ENCODE measurements around the gene ZGRF1.
"Not testable (repeated sequence)": the region's sequence is repeated elsewhere in the genome, so short reads cannot be mapped to it uniquely, and the experiment has no call there.

ZGRF1 gene, protein sequence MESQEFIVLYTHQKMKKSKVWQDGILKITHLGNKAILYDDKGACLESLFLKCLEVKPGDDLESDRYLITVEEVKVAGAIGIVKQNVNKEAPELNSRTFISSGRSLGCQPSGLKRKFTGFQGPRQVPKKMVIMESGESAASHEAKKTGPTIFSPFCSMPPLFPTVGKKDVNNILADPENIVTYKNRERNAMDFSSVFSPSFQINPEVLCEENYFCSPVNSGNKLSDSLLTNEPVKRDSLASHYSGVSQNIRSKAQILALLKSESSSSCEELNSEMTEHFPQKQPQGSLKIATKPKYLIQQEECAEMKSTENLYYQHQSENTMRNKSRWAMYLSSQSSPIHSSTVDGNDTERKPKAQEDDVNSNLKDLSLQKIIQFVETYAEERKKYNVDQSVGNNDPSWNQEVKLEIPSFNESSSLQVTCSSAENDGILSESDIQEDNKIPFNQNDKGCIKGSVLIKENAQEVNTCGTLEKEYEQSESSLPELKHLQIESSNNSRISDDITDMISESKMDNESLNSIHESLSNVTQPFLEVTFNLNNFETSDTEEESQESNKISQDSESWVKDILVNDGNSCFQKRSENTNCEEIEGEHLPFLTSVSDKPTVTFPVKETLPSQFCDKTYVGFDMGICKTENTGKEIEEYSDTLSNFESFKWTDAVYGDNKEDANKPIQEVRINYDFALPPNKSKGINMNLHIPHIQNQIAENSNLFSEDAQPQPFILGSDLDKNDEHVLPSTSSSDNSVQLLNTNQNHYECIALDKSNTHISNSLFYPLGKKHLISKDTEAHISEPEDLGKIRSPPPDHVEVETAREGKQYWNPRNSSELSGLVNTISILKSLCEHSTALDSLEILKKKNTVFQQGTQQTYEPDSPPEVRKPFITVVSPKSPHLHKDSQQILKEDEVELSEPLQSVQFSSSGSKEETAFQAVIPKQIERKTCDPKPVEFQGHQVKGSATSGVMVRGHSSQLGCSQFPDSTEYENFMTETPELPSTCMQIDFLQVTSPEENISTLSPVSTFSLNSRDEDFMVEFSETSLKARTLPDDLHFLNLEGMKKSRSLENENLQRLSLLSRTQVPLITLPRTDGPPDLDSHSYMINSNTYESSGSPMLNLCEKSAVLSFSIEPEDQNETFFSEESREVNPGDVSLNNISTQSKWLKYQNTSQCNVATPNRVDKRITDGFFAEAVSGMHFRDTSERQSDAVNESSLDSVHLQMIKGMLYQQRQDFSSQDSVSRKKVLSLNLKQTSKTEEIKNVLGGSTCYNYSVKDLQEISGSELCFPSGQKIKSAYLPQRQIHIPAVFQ (N-terminal part only)

GRCh38 chr4:112636688-112637551, at the start of gene ZGRF1, which contains the start of gene LARP7:
Gene ZGRF1, minus strand, starts transcription at chr4:112636909. Its CDS starts 3,733 bp downstream, at chr4:112633176.
Gene LARP7, plus strand, starts transcription at chr4:112637143. Its CDS starts 7,527 bp downstream, at chr4:112644670.
- DNase-seq, result peak; percentile 92 to 97

GRCh38 chr4:112680996-112681395, 44.3 kb upstream of the ZGRF1 start:
- DNase-seq, result no peak

DNA sequence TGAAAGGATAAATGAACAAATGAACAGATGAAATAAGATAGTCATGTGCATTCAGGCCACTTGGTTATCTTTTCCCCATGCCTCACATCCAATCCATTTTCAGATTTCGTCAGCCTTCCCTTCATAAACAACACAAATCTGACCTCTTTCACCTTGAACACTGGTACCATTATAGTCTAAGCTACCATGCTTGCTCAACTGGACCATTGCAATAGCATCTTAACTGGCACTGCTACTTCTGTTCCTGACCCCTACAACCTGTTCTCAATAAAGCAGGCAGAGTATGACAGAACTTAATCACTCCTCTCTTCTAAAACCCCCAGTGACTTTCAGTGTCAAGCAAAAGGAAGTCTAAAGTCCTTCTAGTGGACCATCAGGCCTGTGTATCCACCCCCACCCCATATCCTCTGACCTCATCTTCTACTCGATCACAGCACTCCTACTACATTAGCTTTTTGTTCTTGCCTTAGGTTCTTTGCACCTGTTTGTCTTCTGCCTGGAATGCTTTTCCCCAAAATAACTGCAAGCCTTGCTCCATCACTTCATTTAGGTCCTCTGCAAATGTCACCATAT, 40.9 kb upstream of the ZGRF1 start:
- DNase-seq, result no peak

DNA sequence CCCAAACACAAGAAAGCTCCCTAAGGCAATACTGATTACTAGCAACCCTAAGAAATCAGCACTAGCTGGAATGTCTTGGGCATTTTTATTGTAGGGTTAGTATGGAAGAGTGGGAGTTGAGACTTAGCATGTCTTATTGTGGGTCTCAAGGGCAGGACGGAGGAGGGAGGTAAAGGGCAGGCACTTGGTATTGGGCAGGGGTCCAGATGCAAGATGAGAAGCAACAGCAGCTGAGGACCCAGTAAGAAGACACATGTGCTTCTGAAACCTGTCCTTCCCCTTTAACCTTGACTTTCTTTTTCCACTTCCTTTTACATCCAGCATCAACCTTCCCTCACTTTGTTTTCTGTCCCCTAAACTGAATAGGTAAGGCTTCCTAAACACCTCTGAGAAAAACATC, 37.7 kb upstream of the ZGRF1 start:
- DNase-seq, result no peak

- no peak for DNase-seq
Observed at GRCh38 chr4:112673686-112674085, 37.0 kb upstream of the ZGRF1 start.

DNA sequence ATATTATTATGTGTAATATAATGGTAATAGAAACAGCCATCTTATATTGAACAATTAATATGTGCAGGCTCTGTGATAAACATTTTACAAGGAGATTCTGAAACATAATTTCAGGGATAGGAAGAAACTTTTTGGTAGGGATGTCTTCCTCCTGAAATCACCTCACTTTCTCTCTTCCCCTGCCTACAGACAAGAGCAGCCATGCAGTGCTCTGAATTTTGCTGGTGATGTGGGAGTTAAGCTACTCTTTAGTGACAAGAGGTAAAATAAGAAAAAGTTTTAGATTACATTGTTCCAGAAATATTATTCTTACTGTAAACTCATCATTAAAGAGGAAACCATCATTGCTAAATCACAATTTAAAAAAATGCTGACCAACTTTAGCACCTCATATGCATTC, 36.4 kb upstream of the ZGRF1 start:
- DNase-seq, result no peak

GRCh38 chr4:112668131-112668530, 31.4 kb upstream of the ZGRF1 start:
- DNase-seq, result no peak

- DNase-seq, result no peak
Observed at GRCh38 chr4:112664611-112665010, 27.9 kb upstream of the ZGRF1 start.

GRCh38 chr4:112656115-112656514, 19.4 kb upstream of the ZGRF1 start:
- DNase-seq, result not testable (repeated sequence)

- DNase-seq, result no peak
Observed at GRCh38 chr4:112655270-112655669, 18.6 kb upstream of the ZGRF1 start.

DNA sequence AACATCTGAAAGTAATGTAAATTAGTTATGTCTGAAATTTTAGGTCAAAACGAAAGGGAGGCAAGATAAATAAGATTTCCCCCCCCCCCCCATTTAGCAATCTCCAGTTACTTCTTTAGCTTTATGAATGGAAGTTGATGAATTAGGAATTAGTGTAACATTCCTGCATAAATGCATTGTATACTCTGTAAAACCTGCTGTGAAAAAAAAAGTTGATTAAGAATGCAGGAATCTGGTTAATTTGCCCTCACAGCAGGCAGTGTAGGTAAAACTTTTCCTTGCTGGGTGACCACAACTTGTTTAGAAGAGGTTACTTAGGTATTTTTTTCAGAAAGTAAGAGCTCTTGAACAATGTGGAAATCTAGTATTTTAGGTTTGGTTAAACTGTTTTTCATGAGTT, 15.5 kb upstream of the ZGRF1 start:
- no peak for DNase-seq

DNA sequence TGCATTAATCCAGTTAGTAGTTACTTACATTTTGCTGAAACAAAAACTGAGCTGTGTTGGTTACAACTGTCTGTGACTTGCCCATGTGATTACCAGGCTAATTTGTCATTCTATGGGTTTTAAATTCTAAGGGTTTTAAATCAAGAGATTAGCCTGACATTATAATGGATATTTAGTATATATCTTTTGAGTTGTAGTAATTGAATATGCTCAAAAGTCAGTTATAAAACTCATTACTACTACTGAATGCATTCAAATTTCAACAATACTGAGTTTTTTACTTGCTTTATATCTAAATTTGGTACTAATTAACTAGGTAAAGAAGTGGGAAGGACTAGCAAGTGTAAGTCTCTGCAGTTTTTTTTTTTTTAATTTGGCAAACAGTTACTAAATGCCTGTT, 14.9 kb upstream of the ZGRF1 start:
- DNase-seq, result no peak

- no peak for DNase-seq
Observed at GRCh38 chr4:112650332-112650731, 13.6 kb upstream of the ZGRF1 start.

DNA sequence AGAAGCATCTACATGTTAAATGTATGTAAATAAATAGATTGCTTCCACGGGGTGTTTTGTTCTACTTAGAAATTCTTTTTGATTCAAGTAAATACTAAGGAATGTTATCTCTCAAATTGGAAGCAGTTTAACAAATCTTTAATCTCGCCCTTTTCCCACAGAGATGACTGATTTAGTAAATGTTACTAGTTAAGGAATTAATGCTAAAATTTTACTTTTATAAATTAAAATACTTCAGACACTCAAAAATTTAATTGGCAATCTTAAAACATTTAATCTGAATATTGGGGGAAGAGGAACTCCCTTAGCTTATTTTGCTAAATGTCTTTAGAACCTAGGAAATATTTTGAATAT, 12.3 kb upstream of the ZGRF1 start:
- DNase-seq, result no peak

DNA sequence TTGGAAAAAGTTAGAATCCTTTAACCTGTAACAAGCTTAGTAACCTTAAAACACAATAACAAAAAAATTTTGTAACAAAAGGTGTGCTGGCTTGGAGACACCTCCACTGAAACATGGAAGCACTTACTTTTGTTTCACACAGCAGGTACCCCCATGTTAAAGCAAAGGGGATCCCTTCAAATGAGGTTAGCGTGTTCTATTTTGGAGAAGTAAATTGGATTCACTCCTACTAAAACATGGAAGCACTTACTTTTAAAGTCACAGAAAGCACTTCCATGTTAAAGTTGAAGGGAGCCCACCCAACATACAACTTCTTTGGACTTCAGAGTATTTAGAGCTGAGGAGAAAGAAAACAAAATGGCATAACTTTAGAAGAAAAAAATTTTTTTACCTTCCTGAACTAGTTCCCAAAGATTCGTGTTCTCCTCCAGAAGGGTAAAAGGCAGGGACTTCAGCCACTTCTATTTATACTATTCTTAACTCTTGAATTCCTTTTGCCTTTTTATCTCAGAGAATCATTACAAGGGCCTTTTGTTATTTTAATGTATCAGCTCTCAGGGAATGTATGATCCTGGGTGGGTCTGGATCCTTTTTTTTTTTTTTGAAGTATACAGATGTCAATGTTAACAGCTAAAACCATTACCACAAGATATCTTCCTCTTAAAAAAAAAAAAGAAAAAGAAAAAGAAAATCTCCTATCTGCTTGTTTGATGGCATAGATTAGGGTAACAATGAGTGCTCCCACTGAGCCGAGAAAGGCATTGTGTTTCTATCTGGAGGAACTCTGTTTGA, 11.8 kb upstream of the ZGRF1 start:
- DNase-seq, result no peak

DNA sequence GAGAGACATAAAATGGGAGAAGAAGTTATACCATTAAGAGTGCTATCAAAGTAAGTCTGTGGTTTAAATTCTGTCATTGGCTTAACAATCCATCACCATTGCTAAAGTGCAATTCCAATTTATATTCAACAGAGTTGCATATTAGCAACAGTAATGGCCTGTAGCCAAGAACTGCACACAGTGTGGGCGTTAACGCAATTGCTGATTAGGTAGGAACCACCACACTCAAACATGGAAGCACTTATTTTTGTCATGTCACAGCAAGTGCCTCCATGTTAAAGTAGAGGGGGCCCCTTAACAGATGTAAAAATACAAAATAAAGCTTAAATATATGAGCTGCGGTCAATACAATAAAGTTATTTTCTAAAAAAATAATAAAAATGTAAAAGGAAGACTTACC, 11.1 kb upstream of the ZGRF1 start:
- DNase-seq, result no peak

DNA sequence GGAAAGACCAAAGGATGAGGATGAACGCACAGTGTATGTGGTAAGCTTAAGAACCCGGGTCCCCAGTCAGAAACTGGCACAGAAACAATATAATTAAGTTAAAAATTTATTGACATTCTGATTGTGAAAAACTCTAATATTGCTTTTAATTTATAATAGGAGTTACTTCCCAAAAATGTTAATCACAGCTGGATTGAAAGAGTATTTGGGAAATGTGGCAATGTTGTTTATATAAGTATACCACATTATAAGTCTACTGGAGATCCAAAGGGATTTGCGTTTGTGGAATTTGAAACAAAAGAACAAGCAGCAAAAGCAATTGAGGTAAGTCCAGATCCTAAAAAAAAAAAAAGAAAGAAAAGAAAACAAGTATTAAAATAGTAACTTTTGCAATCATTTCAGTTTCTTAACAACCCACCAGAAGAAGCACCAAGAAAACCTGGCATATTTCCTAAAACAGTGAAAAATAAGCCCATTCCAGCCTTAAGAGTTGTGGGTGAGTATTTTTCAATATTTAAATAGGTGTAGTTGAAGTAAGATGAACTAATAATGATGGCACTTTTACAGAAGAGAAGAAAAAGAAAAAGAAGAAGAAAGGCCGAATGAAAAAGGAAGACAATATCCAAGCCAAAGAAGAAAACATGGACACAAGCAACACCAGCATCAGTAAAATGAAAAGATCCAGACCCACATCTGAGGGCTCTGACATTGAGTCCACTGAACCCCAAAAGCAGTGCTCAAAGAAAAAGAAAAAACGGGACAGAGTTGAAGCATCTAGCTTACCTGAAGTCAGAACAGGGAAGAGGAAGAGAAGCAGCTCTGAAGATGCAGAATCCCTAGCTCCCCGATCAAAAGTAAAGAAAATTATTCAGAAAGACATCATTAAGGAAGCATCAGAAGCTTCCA, 10.2 kb upstream of the ZGRF1 start:
- DNase-seq, result no peak

- no peak for DNase-seq
Observed at GRCh38 chr4:112645541-112646329, 9.0 kb upstream of the ZGRF1 start.

Measured in NCI-H187 (cell line).